SK-N-MC (cell line): ENCODE results near the gene L2HGDH.

Source experiments
- EZH2 ChIP-seq: fragments of 200-600 bp; sonication (generic); IDR thresholded peaks from one replicate; pipeline ENCODE4 v1.6.1; 2017; ENCODE audit warnings: antibody characterized with exemption
- POLR2AphosphoS5 ChIP-seq: IDR thresholded peaks from 2 replicates; pipeline ENCODE4 v1.6.1; 2012; ENCODE audit warnings: mild to moderate bottlenecking, low read depth, low read length, borderline replicate concordance

- TF ChIP-seq POLR2AphosphoS5: no peak
- no peak for TF ChIP-seq EZH2
Measured at GRCh38 chr14:50272498-50272897, 39.5 kb downstream of the L2HGDH start.
